Measurements from ENCODE around the gene LYSMD3.

Gene LYSMD3

DNA sequence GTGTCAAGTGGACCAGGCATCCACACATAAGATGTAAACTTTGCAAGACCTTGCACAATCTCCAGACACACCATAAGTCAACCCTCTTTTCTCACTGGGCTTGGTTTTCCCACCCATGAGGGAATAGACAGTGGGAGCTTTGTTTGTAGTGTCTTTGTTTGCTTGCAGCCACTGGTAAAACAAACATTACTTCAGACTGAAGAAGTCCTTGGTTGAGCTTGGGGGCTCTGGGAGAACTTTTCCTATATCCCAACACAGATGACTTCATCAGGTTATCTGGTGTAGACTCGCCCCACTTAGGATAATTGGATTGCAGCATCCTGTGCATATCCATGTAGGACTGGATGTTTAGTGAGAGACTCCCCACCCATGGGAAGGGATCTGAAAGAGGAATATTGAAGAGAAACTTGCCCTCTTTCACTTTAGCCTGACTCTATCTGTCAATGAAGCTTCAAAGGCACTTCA, 17.7 kb upstream of the LYSMD3 start:
- no peak for DNase-seq

DNA sequence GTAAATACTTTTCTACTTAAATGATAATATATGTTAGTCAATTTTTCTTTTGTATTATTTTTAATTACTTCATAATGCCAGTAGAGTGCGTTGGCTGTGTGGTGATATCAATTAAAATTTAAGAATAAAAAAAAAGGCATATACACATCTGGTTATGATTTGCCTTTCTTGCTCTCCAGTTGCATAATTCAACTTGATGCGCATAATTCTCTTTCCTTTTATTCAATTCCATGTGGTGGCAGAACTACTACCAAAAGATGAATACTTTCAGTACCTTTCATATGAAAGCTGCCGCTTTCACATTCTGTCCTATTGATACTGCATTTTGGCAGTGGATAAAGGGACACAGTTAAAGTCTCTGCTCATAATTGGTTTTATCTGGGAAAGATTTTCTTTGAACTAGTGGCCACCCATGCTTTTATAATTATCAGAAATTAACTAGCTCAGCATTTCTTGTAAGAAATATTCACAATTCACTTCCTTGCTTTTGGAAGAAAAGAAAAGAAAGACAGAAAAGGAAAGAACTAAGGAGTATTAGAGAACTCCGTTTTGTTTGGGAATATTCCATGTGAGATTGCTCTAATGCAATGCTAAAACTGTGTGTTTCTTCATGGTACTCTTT, 16.9 kb upstream of the LYSMD3 start:
- no peak for DNase-seq

DNA sequence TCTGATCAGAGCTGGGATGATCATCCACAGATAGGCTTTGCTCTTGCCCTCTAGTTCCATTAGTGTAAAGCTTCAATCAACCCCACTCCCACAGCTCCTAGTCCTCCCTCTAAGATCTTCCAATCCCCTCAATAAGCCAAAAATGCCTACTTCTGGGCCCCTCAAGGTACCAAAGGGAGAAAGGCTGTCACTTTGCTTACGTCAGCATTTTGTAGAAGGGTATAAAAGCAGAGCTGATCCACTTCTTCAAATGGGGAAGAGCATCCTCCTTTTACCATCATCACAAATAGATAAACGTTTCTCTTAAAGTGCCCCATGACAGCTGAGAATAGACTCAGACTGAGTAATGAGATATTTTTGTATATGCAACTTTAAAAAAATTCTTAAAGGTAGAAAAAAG, 16.1 kb upstream of the LYSMD3 start:
- DNase-seq = no peak

DNA sequence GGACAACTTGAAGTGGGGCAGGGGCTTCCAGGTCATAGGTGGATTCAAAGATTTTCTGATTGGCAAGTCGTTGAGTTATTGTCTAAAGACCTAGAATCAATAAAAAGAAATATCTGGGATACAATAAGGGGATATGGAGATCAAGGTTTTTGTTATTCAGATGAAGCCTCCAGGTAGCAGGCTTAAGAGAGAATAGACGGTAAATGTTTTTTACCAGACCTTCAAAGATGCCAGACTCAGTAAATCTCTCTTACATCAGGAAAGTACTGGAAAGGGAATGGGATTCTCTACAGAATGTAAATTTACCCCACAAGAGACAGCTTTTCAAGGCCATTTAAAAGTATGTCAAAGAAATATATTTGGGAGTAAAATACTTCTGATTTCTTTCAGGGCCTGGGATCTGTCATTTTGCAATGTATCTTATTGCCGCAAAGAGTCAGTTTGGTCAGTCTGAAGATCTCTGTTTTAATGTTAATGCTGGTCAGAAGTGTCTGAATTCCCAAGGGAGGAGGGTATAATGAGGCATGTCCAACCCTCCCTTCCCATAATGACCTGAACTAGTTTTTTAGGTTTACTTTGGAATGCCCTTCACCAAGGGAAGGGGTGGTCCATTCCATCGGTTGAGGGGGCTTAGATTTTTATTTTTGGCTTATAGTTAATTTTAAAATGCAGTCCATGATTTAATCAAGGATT, 13.6 kb upstream of the LYSMD3 start:
- DNase-seq = no peak

DNA sequence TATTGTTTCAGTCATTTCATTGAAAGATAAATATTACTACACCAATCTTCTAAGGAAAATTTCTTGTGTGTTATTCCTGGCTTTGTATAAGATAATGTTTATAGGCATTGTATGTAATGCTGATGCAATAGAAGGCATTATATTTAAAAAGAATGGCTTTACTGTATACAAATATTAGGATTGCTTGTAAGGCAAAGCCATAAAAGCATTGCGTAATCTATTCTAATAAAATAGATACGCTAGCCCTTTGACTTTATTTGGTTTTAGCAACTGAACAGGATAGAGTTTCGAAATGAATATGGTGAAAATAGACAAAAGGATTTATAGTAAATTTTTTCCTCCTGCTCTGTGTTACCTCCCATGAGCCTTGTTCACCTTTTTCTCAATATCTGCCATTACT, 5.5 kb upstream of the LYSMD3 start:
- DNase-seq = no peak

DNA sequence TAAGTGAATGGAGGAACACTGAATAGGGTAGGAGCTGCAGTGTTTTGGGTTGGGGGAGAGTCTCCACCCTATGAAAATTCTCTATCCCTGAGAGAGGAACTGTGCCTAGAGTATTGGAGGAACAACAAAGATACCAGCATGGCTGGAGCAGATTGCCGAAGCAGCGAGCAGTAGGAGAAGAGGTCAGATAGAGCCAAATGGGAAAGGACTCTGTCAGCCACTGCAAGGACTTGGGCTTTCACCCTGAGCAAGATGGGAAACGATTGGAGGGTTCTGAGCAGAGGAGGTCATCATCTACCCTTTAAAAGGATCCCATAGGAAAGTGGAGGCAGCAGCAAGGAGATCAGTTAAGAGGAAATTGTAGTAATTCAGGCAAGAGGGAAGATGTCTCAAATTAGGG, 4.4 kb upstream of the LYSMD3 start:
- no peak for DNase-seq

DNA sequence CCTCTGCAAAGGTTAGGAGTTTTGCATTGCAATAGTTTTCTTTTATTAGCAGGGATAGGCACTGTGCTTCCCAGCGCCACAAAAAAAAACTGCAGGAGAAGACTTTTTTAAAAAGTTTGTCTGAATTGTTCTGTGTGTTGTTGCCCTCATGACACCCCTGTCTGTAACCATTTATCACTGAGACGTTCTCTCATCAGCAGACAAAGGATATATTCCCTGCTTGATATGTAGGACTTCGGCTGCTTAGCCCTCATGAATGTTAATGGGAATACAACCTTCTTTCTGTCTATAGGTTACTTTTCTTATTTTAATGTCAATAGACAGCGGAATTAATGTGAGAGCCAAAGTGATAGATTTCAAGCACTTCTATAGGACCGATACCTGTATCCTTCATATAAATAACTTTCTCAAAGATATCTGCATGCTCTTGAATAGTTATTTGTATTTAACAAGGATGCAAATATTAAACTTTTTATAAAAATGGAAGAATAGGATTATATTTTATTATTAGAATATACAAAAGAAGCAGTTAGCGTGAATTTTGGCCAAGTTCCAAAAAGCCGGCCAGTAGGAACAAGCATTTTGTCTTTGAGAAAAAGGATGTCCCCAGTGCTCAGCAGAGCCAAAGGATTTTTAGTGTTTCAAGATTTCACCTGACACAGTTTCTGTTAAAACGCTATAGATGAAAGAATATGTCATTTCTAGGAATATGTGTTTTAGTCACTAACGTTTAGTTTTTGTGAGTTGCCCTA, 1.5 kb upstream of the LYSMD3 start:
- DNase-seq = no peak

DNA sequence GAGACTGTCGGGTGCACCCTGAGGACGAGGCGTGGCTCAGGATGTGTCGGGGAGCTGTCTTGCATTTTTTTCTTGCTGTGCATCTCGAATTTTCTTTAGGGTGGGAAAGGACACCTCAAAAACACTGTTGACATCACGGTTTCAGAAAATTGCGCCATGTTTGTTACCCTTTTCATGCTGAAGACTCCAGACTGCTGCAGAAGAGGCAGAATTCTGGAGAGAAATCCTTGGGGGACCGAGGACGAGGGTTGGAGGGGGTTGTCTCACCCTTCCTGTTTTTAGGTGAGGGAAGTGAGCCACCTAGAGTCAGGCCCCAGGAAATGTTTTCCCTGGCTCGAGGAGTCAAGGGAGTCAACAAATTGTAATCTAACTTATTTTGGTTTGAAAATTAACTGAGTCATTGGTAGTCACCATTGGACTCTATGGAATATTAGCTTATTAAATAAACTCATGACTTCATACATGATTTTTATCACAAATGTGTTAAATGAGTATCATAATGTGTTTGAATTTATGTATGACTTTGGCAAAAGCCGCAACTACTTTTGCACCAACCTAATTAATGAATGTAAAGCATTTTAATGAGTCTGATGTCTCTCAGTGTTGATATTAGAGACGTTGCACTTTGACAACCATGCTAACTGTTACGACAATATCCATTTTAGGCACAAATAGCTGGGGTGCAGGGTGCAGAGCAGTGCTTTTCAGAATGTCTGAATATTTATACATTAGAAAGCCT, 724 bp upstream of the LYSMD3 start:
- peak; percentile 66 for DNase-seq

DNA sequence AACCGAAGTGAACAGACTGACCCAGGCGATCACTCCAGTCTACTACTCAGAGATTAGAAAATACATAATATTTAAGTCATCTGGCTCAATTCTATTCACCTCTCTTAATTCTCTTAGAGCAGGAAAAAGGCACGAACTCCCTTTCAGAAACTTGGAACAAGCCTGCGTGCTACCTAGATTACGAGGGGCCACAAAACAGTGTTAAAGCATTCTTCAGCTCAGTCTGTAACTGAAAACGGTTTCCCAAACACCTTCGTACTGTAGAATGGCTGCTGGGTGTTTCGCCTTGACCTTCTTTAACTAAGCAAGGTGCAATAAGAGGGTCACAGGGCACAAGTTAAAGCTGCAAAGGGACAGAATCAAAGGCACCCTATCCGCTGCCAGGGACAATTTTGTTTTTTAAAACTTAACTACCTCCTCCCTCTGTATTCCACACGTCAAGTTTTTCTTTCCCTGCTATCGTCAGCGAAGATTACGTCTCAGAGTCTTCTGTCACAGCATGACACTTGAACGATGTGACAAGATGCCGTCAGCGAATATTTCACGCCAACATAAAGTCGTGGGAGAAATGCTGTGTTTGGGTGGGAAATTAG, 687 bp downstream of the LYSMD3 start:
- DNase-seq = no peak

DNA sequence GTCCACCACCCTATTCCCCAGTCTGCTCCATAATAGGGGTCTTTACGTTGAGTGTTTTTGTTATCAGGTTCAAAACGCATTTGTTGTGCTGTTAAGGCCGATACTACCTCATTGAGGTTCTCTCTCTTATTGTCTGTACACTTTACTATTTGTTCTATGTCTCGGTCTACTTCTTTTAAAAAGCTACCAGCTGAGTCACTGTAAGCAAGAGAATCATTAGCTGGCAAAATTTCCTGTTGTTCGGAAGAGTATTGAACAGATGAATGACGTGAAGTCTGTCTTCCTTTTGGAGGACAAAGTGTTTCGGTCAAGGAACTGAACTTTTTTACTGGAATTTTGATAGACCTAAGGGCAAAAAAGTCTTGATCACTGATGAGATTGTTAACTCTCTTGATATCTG, 10.3 kb downstream of the LYSMD3 start:
- DNase-seq = no peak

DNA sequence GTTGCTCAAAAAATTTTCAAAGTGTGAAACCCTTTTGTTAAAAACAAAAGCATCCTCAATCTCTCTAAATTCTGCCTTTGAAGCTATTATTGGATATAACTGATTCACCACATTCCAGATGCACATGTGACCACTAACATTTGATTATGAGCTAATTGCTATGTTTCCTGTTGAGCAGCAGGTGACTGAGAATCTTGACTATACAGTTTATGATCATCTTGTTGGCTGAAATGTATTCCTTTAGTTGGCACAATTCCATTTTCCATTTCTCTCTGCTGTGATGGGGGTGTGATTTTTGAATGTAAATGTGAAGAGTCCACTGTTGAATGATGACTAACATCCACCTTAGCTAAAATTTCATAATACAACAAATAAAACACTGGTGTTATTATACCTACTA, 10.7 kb downstream of the LYSMD3 start:
- peak; percentile 48 for DNase-seq

DNA sequence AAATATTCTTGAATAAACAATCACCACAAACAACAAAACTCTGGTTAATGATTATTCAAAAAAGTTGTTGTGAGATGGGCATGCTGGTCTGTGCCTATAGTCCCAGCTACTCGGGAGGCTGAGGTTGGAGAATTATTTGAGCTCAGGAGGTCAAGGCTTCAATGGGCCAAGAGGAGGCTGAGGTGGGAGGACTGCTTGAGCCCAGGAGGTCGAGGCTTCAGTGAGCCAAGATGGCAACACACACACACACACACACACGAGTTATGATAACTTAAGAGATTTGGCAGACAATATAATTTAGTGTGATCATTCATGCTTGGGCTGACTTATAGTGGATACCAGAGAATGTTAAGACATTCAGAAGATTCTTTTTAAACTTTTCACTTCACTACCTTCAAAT, 14.9 kb downstream of the LYSMD3 start:
- no peak for DNase-seq

DNA sequence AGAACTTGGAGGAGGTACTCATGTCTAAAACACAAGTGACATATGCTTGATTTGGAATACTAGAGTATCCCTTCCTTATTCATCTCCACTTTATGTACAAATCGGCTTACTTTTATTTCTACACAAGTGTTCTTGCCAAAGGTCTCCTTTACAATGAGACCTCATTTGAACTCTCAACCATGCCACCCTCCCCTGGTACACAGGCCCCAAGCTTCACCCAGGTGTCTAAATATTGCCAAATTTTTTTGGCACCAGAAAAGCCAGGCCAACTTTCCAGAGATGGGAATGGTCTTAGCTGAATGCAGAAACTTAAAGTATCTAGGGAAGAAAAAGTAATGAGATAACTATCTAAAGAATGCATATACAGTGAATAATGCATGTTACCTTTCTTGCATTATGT, 18.9 kb downstream of the LYSMD3 start:
- DNase-seq = no peak

DNA sequence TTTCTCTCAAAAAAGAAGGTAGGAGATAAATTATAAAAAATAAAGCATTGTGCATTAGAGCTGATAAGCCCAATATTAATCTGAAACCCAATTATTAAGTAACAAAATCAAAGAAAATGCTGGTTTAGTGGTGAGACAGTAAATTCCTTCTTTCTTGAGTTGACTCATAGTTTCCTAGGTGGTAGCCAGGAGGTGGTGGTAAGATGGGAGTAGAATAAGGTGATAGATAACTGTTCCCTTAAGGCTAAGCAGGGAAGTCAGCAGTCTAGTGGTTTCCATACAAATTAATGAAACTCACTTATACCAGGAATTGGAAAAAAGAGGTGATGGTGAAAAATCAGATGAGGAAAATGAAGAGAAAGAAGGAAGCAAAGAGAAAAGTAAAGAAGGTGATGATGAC, 23.2 kb downstream of the LYSMD3 start:
- no peak for DNase-seq

DNA sequence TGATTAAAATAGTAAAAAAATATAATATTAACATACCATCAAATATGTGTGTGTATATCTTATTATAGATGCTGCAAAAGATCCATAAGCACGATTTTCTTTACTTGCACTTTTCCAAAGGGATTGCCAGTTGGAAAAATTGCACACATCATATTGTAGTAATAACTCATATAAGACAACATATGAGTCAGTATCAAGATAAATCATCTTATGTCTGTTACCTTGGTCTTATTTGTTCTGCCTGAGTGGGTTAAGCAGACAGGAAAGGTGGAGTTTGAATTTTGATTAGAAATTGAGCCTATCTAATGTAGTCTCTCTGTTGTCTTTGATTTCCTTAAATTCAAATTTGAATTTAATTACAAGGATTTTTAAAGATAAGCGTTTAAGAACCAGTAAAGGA, 24.6 kb downstream of the LYSMD3 start:
- DNase-seq = no peak

DNA sequence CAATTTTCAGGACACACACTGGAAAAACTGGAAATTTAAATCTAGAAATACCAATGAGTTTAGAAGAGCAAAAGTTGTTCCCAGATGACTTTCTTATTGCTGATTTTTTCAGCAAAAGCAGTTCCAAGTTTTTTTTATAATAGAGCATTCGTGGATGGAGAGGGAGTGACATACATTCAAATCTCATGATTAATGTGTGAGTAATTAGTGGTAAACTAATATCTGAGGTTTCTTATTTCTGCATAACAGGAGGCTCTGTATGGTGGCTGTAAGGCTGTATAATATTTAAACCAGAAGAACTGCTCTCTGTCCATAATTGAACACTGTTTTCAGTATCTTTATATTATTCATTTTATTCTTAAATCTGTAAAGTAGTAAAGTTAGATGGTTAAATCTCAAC, 25.8 kb downstream of the LYSMD3 start:
- no peak for DNase-seq

DNA sequence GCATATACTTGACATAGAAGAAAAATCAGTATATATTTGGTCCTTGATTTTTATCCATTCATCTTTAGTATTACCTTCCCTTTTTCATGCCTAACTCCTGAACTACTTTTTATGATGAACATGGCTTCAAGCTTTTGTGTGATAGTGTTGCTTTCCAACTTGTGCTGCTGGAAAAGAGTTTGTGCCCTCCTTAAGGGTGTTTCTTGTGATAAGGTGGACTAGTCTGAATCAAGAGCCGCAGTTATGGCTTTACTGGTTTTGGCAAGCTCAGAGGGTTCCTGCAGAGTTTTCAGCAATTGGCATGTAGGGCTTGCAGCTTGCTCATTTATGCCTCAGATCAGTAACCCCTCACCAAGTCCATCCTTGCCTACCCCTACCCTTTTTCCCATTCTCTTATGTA, 34.2 kb downstream of the LYSMD3 start:
- DNase-seq = no peak

DNA sequence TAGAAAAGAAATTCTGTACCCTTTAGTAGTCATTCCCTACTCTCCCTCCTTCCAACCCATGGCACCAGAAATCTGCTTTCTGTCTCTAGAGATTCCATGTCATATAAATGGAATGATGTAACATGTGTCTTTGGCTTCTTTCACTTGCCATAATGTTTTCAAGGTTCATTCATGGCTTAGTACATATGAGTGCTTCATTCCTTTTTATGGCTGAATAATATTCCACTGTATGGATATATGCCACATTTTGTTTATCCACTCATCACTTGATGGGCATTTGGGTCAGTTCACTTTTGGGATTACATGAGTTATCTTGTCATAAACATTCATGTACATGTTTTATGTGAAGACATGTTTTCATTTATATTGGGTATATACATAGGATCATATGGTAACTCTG, 35.3 kb downstream of the LYSMD3 start:
- DNase-seq = no peak

DNA sequence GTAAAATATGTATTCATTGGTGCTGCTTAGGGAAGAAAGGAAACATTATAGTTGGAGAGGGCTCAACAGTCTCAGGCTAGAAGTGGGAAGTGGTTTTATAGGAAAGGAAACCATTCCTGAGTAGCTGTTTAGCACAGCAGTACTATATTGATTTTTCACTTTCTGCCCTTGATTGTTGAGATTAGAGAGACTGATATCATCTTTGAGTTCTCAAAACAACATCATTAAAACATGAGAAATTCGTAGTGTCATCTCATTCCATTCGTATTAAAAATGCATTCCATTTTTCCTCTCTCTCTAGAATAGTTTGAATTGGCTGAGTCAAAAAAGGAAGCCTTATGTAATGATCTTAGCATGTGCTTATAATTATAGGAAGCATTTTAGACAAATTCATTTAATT, 40.6 kb downstream of the LYSMD3 start:
- no peak for DNase-seq

DNA sequence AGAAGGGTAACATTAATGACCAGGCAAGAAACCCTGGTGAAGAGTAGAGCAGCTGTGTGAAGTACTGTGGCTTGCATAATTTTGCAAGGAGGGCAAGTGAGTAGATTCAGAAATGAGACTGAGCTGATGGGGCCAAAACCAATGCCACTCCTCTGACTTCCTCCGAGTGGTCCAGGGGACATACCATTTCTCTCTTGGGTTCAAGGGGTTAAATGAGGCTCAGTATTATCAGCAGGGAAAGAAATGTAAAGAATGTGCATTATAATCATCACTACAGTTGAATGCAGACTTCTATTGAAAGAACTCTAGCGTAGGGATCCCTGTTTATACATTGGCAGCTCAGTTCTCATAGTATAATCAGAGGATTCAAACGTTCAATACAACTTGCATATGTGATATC, 44.8 kb downstream of the LYSMD3 start:
- no peak for DNase-seq

DNA sequence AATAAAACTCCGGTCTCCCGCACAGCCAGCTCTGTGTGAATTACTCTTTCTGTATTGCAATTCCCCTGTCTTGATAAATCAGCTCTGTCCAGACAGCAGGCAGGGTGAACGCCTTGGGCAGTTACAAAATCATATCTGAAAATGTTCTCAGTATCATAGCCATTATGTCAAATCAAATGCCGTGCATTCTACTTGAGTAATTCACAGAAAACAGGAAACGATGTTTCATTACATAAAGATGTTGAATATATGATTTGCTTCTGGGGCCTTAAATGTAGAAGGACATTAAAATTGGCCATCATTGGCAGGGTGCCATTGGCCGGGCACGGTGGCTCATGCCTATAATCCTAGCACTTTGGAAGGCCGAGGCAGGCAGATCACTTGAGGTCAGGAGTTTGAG, 46.2 kb downstream of the LYSMD3 start:
- DNase-seq = no peak

DNA sequence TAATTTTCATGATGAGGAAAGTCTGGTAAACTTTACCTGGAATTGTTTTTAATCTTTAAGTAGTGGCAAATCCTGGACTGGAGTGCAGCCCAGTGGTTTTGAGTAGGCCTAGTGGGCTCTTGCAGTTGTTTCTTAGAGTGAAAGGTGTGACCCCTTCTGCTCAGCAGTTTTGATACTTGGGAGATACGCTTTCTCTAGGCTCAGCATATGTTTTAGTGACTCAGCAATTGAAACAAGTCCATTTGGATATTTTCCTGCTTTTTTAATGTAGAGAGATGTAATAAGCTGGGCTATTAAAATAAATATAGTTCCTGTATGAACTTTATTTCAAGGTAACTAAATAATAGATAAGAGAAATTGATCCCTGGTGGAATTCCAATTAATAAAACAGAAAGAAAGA, 48.7 kb downstream of the LYSMD3 start:
- DNase-seq = no peak
